HepG2 (cell line): ENCODE data around the gene AKIRIN1. TPM values are rescaled to one million over a fixed set of nuclear protein-coding genes. Genes with fewer than 3 reads are reported as not detected.

Source experiments
- ADNP ChIP-seq: sonication (generic); formaldehyde crosslinking; IDR thresholded peaks from 2 replicates; pipeline ENCODE4 v1.4.0; 2020; ENCODE audit warnings: missing genetic modification reagents
- FOXA3 ChIP-seq: IDR thresholded peaks from 2 replicates; pipeline ENCODE4 v1.6.1; 2016; ENCODE audit warnings: missing genetic modification reagents, missing compliant biosample characterization
- FOXO1 ChIP-seq: sonication (generic); formaldehyde crosslinking; IDR thresholded peaks from 2 replicates; pipeline ENCODE4 v1.4.0; 2020; ENCODE audit warnings: missing genetic modification reagents
- GZF1 ChIP-seq: sonication (generic); formaldehyde crosslinking; IDR thresholded peaks from 2 replicates; pipeline ENCODE4 v1.5.1; 2020; ENCODE audit warnings: mild to moderate bottlenecking, missing genetic modification reagents
- HNF4A ChIP-seq: sonication (generic); formaldehyde crosslinking; IDR thresholded peaks from 2 replicates; pipeline ENCODE4 v1.4.0; 2020; ENCODE audit warnings: missing genetic modification reagents
- MAZ ChIP-seq, 2 experiments: sonication (generic) in 1 of 2; formaldehyde crosslinking in 1 of 2; IDR thresholded peaks; 2 replicates each; pipeline versions ENCODE4 v1.5.0 to v1.6.1; 2012 to 2020; ENCODE audit warnings: low read depth in 2 of 2, mild to moderate bottlenecking in 2 of 2, borderline replicate concordance in 1 of 2, improper control_type of control experiment in 1 of 2, low read length in 1 of 2, missing genetic modification reagents in 1 of 2, moderate library complexity in 1 of 2
- NFE2 ChIP-seq: sonication (generic); formaldehyde crosslinking; IDR thresholded peaks from 2 replicates; pipeline ENCODE4 v1.4.0; 2020; ENCODE audit warnings: missing genetic modification reagents
- RCOR2 ChIP-seq: IDR thresholded peaks from 2 replicates; pipeline ENCODE4 v1.6.1; 2016; ENCODE audit warnings: missing biosample characterization, missing genetic modification reagents
- SALL1 ChIP-seq: sonication (generic); formaldehyde crosslinking; IDR thresholded peaks from 2 replicates; pipeline ENCODE4 v1.8.0; 2022; ENCODE audit warnings: mild to moderate bottlenecking, missing genetic modification reagents
- SOX6 ChIP-seq, 2 experiments: fragments of 450-650 bp in 1 of 2; sonication (generic) in 1 of 2; formaldehyde crosslinking in 1 of 2; IDR thresholded peaks; 2 replicates each; pipeline versions ENCODE4 v1.4.0 to v1.6.1; 2017 to 2020; ENCODE audit warnings: antibody characterized with exemption in 1 of 2, mild to moderate bottlenecking in 1 of 2, missing genetic modification reagents in 1 of 2
- SP5 ChIP-seq: IDR thresholded peaks from 2 replicates; pipeline ENCODE4 v1.6.1; 2016; ENCODE audit warnings: low read depth, borderline replicate concordance
- ZNF263 ChIP-seq: sonication (generic); formaldehyde crosslinking; IDR thresholded peaks from 2 replicates; pipeline ENCODE4 v1.4.0; 2020; ENCODE audit warnings: missing genetic modification reagents
- ZNF264 ChIP-seq: sonication (generic); formaldehyde crosslinking; IDR thresholded peaks from 2 replicates; pipeline ENCODE4 v1.4.0; 2020; ENCODE audit warnings: missing genetic modification reagents
- ZNF317 ChIP-seq: sonication (generic); formaldehyde crosslinking; IDR thresholded peaks from 2 replicates; pipeline ENCODE4 v1.5.0; 2020; ENCODE audit warnings: mild to moderate bottlenecking, missing genetic modification reagents
- ZNF891 ChIP-seq: sonication (generic); formaldehyde crosslinking; IDR thresholded peaks from 2 replicates; pipeline ENCODE4 v1.5.0; 2020; ENCODE audit warnings: mild to moderate bottlenecking, missing genetic modification reagents
- ZSCAN31 ChIP-seq: sonication (generic); formaldehyde crosslinking; IDR thresholded peaks from 2 replicates; pipeline ENCODE4 v1.5.0; 2020; ENCODE audit warnings: low read depth, mild to moderate bottlenecking, missing genetic modification reagents
- polyA plus RNA-seq, 8 experiments: library from polyadenylated mRNA; depleted of rRNA in 3 of 8; stranded (reverse) in 7 of 8; unstranded in 1 of 8; fragments of >200 nt; fragmentation: Illumina TruSeq in 4 of 8; extraction: Trizol in 4 of 8; gene quantifications; 2 replicates each; pipeline versions ENCODE4 v1.2.1 to v1.2.3, GENCODE V29; 2011 to 2016; ENCODE audit warnings: low read depth in 4 of 8, missing spikeins in 1 of 8, mixed read lengths in 1 of 8; ENCODE audit not compliant: insufficient read depth in 1 of 8
- total RNA-seq, 5 experiments: library from RNA; depleted of rRNA; stranded (reverse); fragments of >200 nt; fragmentation: Illumina TruSeq; extraction: Trizol; gene quantifications; 2 replicates each; pipeline ENCODE4 v1.2.3, GENCODE V29; 2016; ENCODE audit warnings: low read depth in 1 of 5
- TF ChIP-seq, protein P1 (sequence below): sonication (generic); formaldehyde crosslinking; IDR thresholded peaks from 2 replicates; pipeline ENCODE4 v1.8.1; 2022; ENCODE audit warnings: low read depth, mild to moderate bottlenecking, missing genetic modification reagents
- TF ChIP-seq, protein P2 (sequence below): sonication (generic); formaldehyde crosslinking; IDR thresholded peaks from 2 replicates; pipeline ENCODE4 v1.9.0; 2022; ENCODE audit warnings: missing genetic modification reagents, mild to moderate bottlenecking, borderline replicate concordance
- TF ChIP-seq, protein P3 (sequence below): sonication (generic); formaldehyde crosslinking; IDR thresholded peaks from 2 replicates; pipeline ENCODE4 v1.4.0; 2020; ENCODE audit warnings: missing genetic modification reagents, mild to moderate bottlenecking, borderline replicate concordance
- TF ChIP-seq, protein P4 (sequence below): sonication (generic); formaldehyde crosslinking; IDR thresholded peaks from 2 replicates; pipeline ENCODE4 v1.4.0; 2020; ENCODE audit warnings: missing genetic modification reagents
- TF ChIP-seq, protein P5 (sequence below): sonication (generic); formaldehyde crosslinking; IDR thresholded peaks from 2 replicates; pipeline ENCODE4 v1.4.0; 2020; ENCODE audit warnings: mild to moderate bottlenecking, missing genetic modification reagents

The AKIRIN1 gene
- total and polyA plus RNA-seq, 2 of the 13 experiments (the other 11 are each of a cell fraction or from before 2014, with no cell fraction given): 123 to 157 TPM

DNA sequence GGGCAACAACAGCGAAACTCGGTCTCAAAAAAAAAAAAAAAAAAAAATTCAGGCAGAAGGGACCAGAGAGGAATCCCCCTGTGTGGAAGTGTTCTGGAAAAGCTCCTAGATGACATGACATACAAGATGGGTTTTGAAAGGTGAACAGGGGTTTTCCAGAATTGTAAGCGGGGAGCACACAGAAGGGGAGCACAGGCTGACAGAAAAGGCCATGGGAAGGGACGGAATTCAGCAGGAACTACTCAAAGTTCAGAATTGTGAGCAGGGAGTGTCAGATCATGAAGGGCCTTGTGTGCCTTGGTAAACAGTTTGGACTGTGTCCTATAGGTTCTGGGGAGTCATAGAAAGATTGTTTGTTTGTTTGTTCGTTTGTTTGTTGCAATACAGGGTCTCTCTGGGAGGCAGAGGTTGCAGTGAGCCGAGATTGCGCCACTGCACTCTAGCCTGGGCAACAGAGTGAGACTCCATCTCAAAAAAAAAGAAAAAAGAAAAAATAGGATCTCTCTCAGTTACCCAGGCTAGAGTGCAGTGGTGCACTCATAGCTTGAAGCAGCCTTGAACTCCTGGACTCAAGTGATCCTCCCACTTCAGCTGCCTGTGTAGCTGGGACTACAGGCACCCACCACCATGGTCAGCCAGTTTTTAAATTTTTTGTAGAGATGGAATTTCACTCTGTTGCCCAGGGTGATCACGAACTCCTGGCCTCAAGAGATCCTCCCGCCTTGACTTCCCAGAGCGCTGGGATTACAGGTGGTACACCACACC lies 48.2 kb upstream of the AKIRIN1 start (continued):
- TF ChIP-seq MAZ (IDR thresholded peaks at IDR 0.05; ENCODE audit: borderline replicate concordance, low read depth, low read length) (no peak), MAZ (CRISPR knock-in tag; IDR thresholded peaks at IDR 0.05; ENCODE audit: low read depth) (0 out of 2 replicates have a peak, but pooled peaks have one; percentile 27), ZNF891 (CRISPR knock-in tag) (no peak), FOXO1 (CRISPR knock-in tag) (no peak), ZNF264 (CRISPR knock-in tag) (0 out of 2 replicates have a peak, but pooled peaks have one; percentile 36), FOXA3 (CRISPR knock-in tag) (0 out of 2 replicates have a peak, but pooled peaks have one; percentile 10), ZNF263 (peak; percentile 94), SP5 (peak; percentile 64), SOX6 (IDR thresholded peaks at IDR 0.05) (no peak), SOX6 (CRISPR knock-in tag; IDR thresholded peaks at IDR 0.05) (peak; percentile 27; the same call in 1 of the 2 replicates), ZSCAN31 (0 out of 2 replicates have a peak, but pooled peaks have one; percentile 33), NFE2 (CRISPR knock-in tag) (no peak), SALL1 (peak; percentile 22; the same call in 1 of the 2 replicates), HNF4A (CRISPR knock-in tag) (peak; percentile 70), GZF1 (CRISPR knock-in tag) (no peak), RCOR2 (CRISPR knock-in tag) (peak; percentile 64; the same call in 1 of the 2 replicates), ZNF317 (CRISPR knock-in tag) (no peak), ADNP (CRISPR knock-in tag) (0 out of 2 replicates have a peak, but pooled peaks have one; percentile 11)
- TF ChIP-seq, protein P1, sequence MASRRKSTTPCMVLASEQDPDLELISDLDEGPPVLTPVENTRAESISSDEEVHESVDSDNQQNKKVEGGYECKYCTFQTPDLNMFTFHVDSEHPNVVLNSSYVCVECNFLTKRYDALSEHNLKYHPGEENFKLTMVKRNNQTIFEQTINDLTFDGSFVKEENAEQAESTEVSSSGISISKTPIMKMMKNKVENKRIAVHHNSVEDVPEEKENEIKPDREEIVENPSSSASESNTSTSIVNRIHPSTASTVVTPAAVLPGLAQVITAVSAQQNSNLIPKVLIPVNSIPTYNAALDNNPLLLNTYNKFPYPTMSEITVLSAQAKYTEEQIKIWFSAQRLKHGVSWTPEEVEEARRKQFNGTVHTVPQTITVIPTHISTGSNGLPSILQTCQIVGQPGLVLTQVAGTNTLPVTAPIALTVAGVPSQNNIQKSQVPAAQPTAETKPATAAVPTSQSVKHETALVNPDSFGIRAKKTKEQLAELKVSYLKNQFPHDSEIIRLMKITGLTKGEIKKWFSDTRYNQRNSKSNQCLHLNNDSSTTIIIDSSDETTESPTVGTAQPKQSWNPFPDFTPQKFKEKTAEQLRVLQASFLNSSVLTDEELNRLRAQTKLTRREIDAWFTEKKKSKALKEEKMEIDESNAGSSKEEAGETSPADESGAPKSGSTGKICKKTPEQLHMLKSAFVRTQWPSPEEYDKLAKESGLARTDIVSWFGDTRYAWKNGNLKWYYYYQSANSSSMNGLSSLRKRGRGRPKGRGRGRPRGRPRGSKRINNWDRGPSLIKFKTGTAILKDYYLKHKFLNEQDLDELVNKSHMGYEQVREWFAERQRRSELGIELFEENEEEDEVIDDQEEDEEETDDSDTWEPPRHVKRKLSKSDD (CRISPR knock-in tag): no peak
- TF ChIP-seq, protein P2, sequence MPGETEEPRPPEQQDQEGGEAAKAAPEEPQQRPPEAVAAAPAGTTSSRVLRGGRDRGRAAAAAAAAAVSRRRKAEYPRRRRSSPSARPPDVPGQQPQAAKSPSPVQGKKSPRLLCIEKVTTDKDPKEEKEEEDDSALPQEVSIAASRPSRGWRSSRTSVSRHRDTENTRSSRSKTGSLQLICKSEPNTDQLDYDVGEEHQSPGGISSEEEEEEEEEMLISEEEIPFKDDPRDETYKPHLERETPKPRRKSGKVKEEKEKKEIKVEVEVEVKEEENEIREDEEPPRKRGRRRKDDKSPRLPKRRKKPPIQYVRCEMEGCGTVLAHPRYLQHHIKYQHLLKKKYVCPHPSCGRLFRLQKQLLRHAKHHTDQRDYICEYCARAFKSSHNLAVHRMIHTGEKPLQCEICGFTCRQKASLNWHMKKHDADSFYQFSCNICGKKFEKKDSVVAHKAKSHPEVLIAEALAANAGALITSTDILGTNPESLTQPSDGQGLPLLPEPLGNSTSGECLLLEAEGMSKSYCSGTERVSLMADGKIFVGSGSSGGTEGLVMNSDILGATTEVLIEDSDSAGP (CRISPR knock-in tag): no peak
- TF ChIP-seq, protein P3, sequence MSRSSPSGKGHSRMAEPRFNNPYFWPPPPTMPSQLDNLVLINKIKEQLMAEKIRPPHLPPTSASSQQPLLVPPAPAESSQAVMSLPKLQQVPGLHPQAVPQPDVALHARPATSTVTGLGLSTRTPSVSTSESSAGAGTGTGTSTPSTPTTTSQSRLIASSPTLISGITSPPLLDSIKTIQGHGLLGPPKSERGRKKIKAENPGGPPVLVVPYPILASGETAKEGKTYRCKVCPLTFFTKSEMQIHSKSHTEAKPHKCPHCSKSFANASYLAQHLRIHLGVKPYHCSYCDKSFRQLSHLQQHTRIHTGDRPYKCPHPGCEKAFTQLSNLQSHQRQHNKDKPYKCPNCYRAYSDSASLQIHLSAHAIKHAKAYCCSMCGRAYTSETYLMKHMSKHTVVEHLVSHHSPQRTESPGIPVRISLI (CRISPR knock-in tag): peak; percentile 58; the same call in 1 of the 2 replicates
- TF ChIP-seq, protein P4, sequence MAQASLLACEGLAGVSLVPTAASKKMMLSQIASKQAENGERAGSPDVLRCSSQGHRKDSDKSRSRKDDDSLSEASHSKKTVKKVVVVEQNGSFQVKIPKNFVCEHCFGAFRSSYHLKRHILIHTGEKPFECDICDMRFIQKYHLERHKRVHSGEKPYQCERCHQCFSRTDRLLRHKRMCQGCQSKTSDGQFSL (CRISPR knock-in tag): no peak
- TF ChIP-seq, protein P5, sequence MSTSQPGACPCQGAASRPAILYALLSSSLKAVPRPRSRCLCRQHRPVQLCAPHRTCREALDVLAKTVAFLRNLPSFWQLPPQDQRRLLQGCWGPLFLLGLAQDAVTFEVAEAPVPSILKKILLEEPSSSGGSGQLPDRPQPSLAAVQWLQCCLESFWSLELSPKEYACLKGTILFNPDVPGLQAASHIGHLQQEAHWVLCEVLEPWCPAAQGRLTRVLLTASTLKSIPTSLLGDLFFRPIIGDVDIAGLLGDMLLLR: 0 out of 2 replicates have a peak, but pooled peaks have one; percentile 27
